GOT3 (cell line): Measurements from ENCODE around the gene PILRA.
"Not testable (repeated sequence)": the region's sequence is repeated elsewhere in the genome, so short reads cannot be mapped to it uniquely, and the experiment has no call there.

Experiments used
- DNase-seq: peaks from one replicate; lab custom pipeline; 2025; ENCODE audit warnings: mixed read lengths; lab: John Stamatoyannopoulos, UW

PILRA gene

GRCh38 chr7:100373261-100373831 lies at the start of gene PILRA:
PILRA (plus strand) TSS chr7:100373487; CDS start chr7:100373657, 170 bp downstream.
- DNase-seq, result no peak

GRCh38 chr7:100324194-100324593 lies 49.1 kb upstream of the PILRA start:
- not testable (repeated sequence) for DNase-seq

DNA sequence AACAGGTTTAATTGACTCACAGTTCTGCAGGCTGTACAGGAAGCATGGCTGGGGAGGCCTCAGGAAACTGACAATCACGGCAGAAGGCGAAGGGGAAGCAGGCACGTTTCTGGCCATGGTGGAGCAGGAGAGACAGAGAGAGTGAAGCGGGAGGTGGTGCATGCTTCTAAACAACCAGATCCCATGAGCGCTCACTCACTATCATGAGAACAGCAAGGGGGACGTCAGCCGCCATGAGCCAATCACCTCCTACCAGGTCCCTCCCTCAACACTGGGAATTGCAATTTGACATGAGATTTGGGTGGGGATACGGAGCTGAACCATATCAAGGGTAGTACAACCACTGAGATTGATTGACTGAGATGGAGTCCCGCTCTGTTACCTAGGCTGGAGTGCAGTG lies 47.6 kb upstream of the PILRA start:
- DNase-seq, result not testable (repeated sequence)

- not testable (repeated sequence) for DNase-seq
These were observed 46.4 kb upstream of the PILRA start for GRCh38 chr7:100326914-100327313.

DNA sequence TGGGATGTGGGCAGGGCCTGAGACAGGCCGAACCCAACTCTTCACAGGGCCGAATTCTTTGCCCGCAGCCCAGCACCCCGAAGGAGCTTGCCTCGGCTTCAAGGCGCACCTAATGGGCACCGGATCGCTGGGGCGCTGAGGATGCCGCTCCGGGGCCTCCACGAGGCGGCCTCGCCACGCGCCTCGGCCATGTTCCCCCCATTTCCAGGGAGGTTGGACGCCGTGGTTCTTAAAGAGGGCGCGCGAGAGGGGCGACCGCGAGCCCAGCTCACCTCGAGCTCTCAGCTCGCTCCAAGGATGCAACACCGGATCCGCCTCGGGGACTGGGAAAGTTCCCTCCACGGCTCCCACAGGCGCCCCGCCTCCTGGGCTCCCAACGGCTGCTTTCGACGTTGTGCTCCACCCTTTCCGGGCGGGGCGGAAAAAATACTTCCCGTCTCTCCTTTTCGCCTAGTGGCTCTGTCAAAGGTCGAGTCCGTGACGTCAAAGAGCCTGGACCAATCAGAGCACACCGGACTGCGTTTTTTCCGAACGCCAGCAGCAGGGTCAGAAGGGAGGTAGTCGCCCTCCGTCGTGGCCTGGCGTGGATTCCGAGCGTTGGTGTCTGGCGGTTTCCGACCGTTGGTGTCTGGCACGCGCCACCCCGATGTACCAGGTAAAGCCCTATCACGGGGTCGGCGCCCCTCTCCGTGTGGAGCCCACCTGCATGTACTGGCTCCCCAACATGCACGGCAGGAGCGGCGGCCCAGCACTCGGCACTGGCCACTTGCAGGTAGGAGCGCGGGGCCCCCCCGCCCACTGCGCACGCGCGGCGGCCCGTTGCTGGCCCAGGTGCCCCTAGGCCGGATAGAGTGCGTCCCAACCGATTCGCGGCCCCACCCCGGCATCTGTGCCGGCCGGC lies 37.5 kb upstream of the PILRA start:
- DNase-seq, result peak; percentile 80

DNA sequence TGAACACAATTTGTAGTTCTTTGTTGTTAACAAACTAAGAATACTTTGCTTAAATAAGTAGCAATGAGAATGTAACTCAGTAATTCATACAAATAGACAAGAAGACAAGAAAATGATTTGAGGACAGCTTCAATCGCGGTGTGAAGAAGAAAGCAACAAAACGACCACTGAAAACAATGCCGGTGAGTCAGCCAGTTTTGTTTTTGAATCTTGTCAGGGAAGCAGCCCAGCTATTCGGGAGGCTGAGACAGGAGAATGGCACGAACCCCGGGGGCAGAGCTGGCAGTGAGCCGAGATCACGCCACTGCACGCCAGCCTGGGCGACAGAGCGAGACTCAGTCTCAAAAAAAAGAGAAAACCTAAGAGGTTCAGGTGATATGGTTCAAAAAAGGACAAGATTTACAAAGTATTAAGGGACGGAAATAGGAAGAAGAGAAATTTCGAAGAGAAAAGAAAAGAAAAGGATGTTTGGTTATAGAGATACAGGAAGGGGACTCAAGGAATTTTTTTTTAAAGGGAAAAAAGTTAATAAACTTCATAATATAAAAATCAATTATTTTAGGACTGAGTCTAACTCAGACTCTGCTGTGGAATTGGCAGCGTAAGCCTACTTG lies 35.1 kb upstream of the PILRA start:
- not testable (repeated sequence) for DNase-seq

- DNase-seq, result not testable (repeated sequence)
These were observed 32.0 kb upstream of the PILRA start for GRCh38 chr7:100341286-100341685.

GRCh38 chr7:100342765-100343164 lies 30.5 kb upstream of the PILRA start:
- no peak for DNase-seq

GRCh38 chr7:100344124-100344559 lies 29.1 kb upstream of the PILRA start:
- DNase-seq, result not testable (repeated sequence)

- DNase-seq, result not testable (repeated sequence)
These were observed 28.6 kb upstream of the PILRA start for GRCh38 chr7:100344560-100345287.

DNA sequence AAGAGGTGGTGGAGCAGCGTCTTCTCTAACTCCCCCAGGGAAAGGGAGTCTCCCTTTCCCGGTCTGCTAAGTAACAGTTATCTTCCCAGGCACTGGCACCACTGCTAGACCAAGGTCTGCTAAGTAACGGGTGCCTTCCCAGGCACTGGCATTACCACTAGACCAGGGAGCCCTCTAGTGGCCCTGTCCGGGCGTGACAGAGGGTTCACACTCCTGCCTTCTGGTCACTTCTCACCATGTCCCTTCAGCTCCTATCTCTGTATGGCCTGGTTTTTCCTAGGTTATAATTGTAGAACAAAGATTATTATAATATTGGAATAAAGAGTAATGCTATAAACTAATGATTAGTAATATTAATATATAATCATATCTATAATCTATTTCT lies 28.0 kb upstream of the PILRA start:
- not testable (repeated sequence) for DNase-seq

- DNase-seq, result no peak
These were observed 26.4 kb upstream of the PILRA start for GRCh38 chr7:100346921-100347320.

DNA sequence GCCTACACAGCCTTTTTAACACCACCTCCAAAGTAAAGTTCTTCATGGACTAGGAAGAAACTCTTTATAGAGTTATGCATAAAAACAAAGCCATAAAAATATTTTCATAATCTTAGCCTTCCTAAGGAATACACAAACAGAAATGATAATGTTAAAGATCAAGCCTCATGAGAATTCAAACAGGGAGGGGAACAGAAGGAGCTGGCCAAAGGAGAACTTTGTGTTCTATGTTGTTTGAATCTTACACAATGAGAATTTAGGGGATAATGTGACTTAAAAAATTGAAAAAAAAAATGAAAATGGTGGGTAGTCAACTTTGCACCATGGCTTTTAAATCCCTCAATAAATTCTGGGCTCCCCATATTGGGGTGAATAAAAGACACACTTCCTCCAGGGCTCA lies 24.5 kb upstream of the PILRA start:
- no peak for DNase-seq

- no peak for DNase-seq
These were observed 23.5 kb upstream of the PILRA start for GRCh38 chr7:100349757-100350156.

- DNase-seq, result no peak
These were observed 21.6 kb upstream of the PILRA start for GRCh38 chr7:100351657-100352058.

DNA sequence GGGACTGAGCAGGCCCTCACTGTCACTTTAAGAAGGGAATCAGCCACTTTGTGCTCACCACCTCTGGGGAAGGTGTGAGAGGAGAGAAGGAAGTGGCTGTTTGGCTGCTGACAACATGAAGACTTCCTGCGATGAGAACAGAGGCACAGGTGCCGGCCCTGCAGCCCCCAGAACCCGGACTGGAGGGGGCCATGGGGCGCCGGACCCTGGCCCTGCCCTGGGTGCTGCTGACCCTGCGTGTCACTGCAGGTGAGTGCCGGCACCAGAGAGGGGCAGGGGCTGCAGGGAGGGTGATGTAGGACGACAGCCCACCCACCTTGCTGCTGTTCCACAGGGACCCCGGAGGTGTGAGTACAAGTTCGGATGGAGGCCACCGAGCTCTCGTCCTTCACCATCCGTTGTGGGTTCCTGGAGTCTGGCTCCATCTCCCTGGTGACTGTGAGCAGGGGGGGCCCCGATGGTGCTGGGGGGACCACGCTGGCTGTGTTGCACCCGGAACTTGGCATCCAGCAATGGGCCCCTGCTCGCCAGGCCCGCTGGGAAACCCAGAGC lies 21.0 kb upstream of the PILRA start:
- not testable (repeated sequence) for DNase-seq

DNA sequence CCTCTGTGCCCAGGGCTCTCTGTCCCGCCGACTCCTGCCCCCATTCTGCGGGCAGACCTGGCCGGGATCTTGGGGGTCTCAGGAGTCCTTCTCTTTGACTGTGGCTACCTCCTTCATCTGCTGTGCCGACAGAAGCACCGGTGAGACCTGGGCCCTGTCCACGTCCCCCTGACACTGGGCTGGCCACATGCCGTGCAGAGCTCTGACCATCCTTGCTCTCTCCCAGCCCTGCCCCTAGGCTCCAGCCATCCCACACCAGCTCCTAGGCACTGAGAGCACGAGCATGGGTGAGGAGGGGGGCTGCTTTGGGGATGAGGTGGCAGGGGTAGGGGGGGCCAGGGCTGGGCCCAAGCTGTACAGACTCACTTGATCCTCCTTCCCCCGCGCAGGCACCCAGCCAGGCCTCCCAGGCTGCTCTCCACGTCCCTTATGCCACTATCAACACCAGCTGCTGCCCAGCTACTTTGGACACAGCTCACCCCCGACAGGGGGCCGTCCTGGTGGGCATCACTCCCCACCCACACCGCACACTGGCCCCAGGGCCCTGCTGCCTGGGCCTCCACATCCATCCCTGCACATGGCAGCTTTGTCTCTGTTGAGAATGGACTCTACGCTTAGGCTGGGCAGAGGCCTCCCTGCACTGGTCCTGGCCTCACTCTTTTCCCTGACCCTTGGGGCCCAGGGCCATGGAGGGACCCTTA lies 20.2 kb upstream of the PILRA start:
- DNase-seq, result no peak

- DNase-seq, result no peak
These were observed 19.5 kb upstream of the PILRA start for GRCh38 chr7:100353685-100354330.

DNA sequence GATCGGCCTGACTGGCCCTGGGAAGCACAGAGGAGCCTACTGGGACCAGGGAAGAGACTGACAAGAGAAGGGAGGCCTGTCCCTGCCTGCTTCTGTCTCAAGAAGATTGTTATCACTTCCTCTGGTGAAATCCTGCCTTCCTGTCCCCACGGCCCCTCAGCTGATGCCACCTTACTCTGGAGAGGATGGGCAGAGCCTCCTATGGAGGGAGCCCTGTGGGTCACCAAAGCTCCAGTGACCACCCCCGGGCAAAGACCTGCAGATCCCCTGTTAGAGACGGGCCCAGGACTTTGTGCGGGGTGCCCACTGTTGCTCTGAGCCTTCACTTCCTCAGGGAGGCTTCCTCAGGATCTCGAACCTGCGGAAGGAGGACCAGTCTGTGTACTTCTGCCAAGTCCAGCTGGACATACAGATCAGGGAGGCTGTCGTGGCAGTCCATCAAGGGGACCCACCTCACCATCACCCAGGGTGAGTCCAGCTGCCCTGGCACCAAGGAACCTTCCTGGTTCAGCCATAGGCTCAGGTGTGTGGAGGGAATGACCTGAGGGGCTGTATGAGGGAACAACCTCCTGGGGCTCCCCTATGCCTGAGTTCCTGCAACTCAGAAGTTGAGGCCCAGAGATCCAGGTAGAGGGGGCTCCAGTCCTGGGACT lies 16.7 kb upstream of the PILRA start:
- no peak for DNase-seq

GRCh38 chr7:100357131-100357561 lies 16.1 kb upstream of the PILRA start:
- DNase-seq, result no peak
